Liver (tissue), 3 donors: ENCODE measurements around the gene FNBP1L.

Source experiments
- ATF3 ChIP-seq: IDR thresholded peaks from 2 replicates; pipeline ENCODE4 v1.6.1; 2016; ENCODE audit warnings: antibody characterized with exemption
- CTCF ChIP-seq: fragments of 150-350 bp; IDR thresholded peaks from 2 replicates; pipeline ENCODE4 v1.5.1; 2017; ENCODE audit warnings: improper control_type of control experiment, low read depth, low read length; ENCODE audit not compliant: missing input control
- EGR1 ChIP-seq, 2 donors: IDR thresholded peaks; 2 replicates each; pipeline ENCODE4 v1.6.1; 2016 to 2018; ENCODE audit warnings: antibody characterized with exemption in 2 of 2, low read depth in 2 of 2
- FOXA1 ChIP-seq: IDR thresholded peaks from 2 replicates; pipeline ENCODE4 v1.6.1; 2016; ENCODE audit warnings: antibody characterized with exemption
- GABPA ChIP-seq, 2 donors: IDR thresholded peaks in 1 of 2; conservative IDR thresholded peaks in 1 of 2; 2 replicates each; pipeline ENCODE4 v1.6.1; 2016; ENCODE audit warnings: antibody characterized with exemption in 2 of 2, mild to moderate bottlenecking in 1 of 2, moderate library complexity in 1 of 2
- JUND ChIP-seq, 2 donors: IDR thresholded peaks; 2 replicates each; pipeline ENCODE4 v1.6.1; 2016; ENCODE audit warnings: antibody characterized with exemption in 2 of 2
- MAX ChIP-seq: IDR thresholded peaks from 2 replicates; pipeline ENCODE4 v1.6.1; 2016; ENCODE audit warnings: antibody characterized with exemption
- RAD21 ChIP-seq, 2 donors: IDR thresholded peaks; 2 replicates each; pipeline ENCODE4 v1.6.1; 2016; ENCODE audit warnings: antibody characterized with exemption in 2 of 2, mild to moderate bottlenecking in 2 of 2
- REST ChIP-seq: IDR thresholded peaks from 2 replicates; pipeline ENCODE4 v1.6.1; 2016; ENCODE audit warnings: antibody characterized with exemption, mild to moderate bottlenecking
- SP1 ChIP-seq: IDR thresholded peaks from 2 replicates; pipeline ENCODE4 v1.6.1; 2018; ENCODE audit warnings: antibody characterized with exemption, mild to moderate bottlenecking
- YY1 ChIP-seq: IDR thresholded peaks from 2 replicates; pipeline ENCODE4 v1.6.1; 2016; ENCODE audit warnings: antibody characterized with exemption, mild to moderate bottlenecking
- ZBTB33 ChIP-seq: IDR thresholded peaks from 2 replicates; pipeline ENCODE4 v1.6.1; 2016; ENCODE audit warnings: antibody characterized with exemption
- donor health status: healthy.
- donor health status: healthy.

GRCh38 chr1:93526431-93526830 is 78.5 kb downstream of the FNBP1L start:
- no peak for TF ChIP-seq CTCF
- TF ChIP-seq EGR1 (IDR thresholded peaks at IDR 0.05; ENCODE audit: low read depth in 2 of 2) = no peak
- no peak for TF ChIP-seq ATF3
- no peak for TF ChIP-seq REST
- no peak for TF ChIP-seq JUND (IDR thresholded peaks at IDR 0.05)
- no peak for TF ChIP-seq RAD21 (IDR thresholded peaks at IDR 0.05)
- no peak for TF ChIP-seq FOXA1
- TF ChIP-seq ZBTB33 = no peak
- no peak for TF ChIP-seq SP1
- TF ChIP-seq YY1 = no peak
- TF ChIP-seq GABPA (IDR thresholded peaks at IDR 0.05 in 1 of 2, conservative IDR thresholded peaks at IDR 0.05 in 1 of 2) = no peak
- no peak for TF ChIP-seq MAX
